ENCODE results near the gene BLZF1. TPM values are rescaled to one million over a fixed set of nuclear protein-coding genes. Genes with fewer than 3 reads are reported as not detected.

The BLZF1 gene
- total RNA-seq, 1 experiment from 2014 or later: 14.3 TPM

DNA sequence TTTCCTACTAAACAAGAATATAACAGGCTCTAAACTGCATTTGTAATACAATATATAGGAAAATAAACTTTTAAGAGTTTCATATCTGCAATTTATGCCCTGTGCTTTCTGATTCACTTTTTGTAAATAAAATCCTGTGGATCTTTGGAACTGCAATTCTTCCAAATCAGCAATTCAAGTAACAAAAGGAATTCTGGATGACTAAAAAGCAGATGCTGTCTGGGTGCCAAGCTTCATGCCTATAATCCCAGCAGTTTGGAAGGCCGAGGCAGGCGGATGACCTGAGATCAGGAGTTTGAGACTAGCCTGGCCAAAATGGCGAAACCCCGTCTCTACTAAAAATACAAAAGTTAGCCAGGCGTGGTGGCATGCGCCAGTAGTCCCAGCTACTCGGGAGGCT is 6.7 kb upstream of the BLZF1 start:
- Mint-ChIP-seq H3K4me3 (no peak overlapping the region), H3K9me3 (peaks cover 0 to 4% of the 10 kb centered on the region in 2 experiments; a peak in 2 of 5 replicates), H3K27ac (no peak overlapping the region), H3K4me1 (no peaks in the 10 kb centered on the region), H3K27me3 (ENCODE audit: low read depth) (no peaks in the 10 kb centered on the region), H3K36me3 (ENCODE audit: insufficient read depth in 1 of 3, low read depth in 3 of 3) (peaks cover 0 to 3% (median 0%) of the 10 kb centered on the region in 3 experiments; a peak in 3 of 7 replicates)
- H3T11ph ChIP-seq (ENCODE audit: low read length): no peak overlapping the region
- no peak overlapping the region for H3K14ac ChIP-seq (ENCODE audit: insufficient read depth, low read length)
- no peaks in the 10 kb centered on the region for H3K23me2 ChIP-seq (ENCODE audit: insufficient read length, low read depth, low read length, poor library complexity, severe bottlenecking)
- H3K27ac ChIP-seq (ENCODE audit: insufficient read length, low read depth, low read length): no peak overlapping the region
- no peak overlapping the region for H4K5ac ChIP-seq (ENCODE audit: insufficient read length, low read depth, low read length)
- H2BK12ac ChIP-seq (ENCODE audit: insufficient read length, low read depth, low read length): no peak overlapping the region
- H2AFZ ChIP-seq (ENCODE audit: low read length): no peak overlapping the region
- no peak overlapping the region for H2BK20ac ChIP-seq (ENCODE audit: low read depth, low read length, poor library complexity, severe bottlenecking)
- no peak overlapping the region for H4K8ac ChIP-seq (replicated peaks; ENCODE audit: insufficient read length, low read depth, low read length)
- no peaks in the 10 kb centered on the region for H3K4me1 ChIP-seq (ENCODE audit: insufficient read depth, low read length)
- H3K18ac ChIP-seq (ENCODE audit: insufficient read length, low read depth, low read length): no peak overlapping the region
- no peak overlapping the region for H3K23ac ChIP-seq (ENCODE audit: insufficient read length, low read depth, low read length)
- DNase-seq: no peak
- H3K79me1 ChIP-seq (ENCODE audit: insufficient read depth, low read depth, low read length, poor library complexity, severe bottlenecking): no peaks in the 10 kb centered on the region
- no peak overlapping the region for H3K4ac ChIP-seq (ENCODE audit: low read depth, low read length)
- no peak overlapping the region for H2BK15ac ChIP-seq (ENCODE audit: low read depth, low read length)
- H4K91ac ChIP-seq (ENCODE audit: insufficient read length, low read depth, low read length): no peak overlapping the region
- TF ChIP-seq, protein P1, sequence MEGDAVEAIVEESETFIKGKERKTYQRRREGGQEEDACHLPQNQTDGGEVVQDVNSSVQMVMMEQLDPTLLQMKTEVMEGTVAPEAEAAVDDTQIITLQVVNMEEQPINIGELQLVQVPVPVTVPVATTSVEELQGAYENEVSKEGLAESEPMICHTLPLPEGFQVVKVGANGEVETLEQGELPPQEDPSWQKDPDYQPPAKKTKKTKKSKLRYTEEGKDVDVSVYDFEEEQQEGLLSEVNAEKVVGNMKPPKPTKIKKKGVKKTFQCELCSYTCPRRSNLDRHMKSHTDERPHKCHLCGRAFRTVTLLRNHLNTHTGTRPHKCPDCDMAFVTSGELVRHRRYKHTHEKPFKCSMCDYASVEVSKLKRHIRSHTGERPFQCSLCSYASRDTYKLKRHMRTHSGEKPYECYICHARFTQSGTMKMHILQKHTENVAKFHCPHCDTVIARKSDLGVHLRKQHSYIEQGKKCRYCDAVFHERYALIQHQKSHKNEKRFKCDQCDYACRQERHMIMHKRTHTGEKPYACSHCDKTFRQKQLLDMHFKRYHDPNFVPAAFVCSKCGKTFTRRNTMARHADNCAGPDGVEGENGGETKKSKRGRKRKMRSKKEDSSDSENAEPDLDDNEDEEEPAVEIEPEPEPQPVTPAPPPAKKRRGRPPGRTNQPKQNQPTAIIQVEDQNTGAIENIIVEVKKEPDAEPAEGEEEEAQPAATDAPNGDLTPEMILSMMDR (conservative IDR thresholded peaks at IDR 0.05): no peak
- H2BK5ac ChIP-seq (ENCODE audit: insufficient read length, low read length): no peak overlapping the region
- WGBS (ENCODE audit: extremely low coverage, insufficient read length, low lambda C conversion rate): no CpG with 5 or more reads among the region's 7 CpGs
- no peaks in the 10 kb centered on the region for H3K9me3 ChIP-seq (ENCODE audit: control insufficient read depth, low read depth, low read length)
- H3K79me2 ChIP-seq (ENCODE audit: insufficient read depth, low read length): peaks cover 2% of the 10 kb centered on the region; the same call in 1 of the 2 replicates
- H3K9ac ChIP-seq (ENCODE audit: extremely low read depth, insufficient read length, low read length): no peak overlapping the region
- H3K27me3 ChIP-seq (ENCODE audit: insufficient read depth, low read length): no peaks in the 10 kb centered on the region
- H2AK5ac ChIP-seq (ENCODE audit: insufficient read length, low read length): no peak overlapping the region
- H4K20me1 ChIP-seq (ENCODE audit: control insufficient read depth, insufficient read depth, insufficient read length): no peaks in the 10 kb centered on the region
- H2BK120ac ChIP-seq (ENCODE audit: low read depth, low read length, poor library complexity, severe bottlenecking): no peak overlapping the region
- H3K56ac ChIP-seq (ENCODE audit: insufficient read length, low read depth, low read length): no peak overlapping the region
- no peak overlapping the region for H3K4me2 ChIP-seq (ENCODE audit: insufficient read depth, insufficient read length, low read length)
